GM13977 (cell line): ENCODE measurements around the gene SMOC2.

Source experiments
- DNase-seq: peaks from one replicate; pipeline ENCODE4 v3.0.0; 2012; ENCODE audit warnings: low spot score
- CTCF ChIP-seq: IDR thresholded peaks from 2 replicates; pipeline ENCODE4 v1.5.1; 2012; ENCODE audit warnings: mild to moderate bottlenecking, control low read depth; ENCODE audit not compliant: insufficient read depth; ENCODE audit errors: extremely low read depth, missing control alignments
- in situ Hi-C: fragments of 300-500 bp; cut with MboI; formaldehyde crosslinking; loops from one replicate; pipeline ENCODE4 v1.12.0; 2022; ENCODE audit warnings: low sequenced_read_pairs, low pct_unique_long_range_greater_than_20kb, mixed read lengths, inconsistent platforms; ENCODE audit not compliant: unreplicated experiment

SMOC2 gene

DNA sequence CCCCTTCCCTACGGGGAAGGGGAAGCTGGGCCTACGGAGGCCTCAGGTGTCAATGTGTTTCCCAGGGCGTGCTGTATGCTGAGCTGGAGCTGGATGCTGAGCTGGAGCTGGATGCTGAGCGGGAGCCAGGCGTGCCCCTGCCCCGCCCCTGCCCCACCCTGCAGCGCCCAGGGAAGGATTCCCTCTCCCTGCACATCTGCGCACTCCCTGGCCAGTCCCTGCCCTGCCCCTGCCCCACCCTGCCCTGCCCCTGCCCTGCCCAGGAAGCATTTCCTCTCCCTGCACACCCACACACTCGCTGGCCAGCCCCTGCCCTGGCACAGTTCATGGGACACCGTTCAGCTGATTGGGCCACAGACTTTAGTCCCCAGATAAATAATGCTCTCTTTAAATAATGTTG lies 196.8 kb downstream of the SMOC2 start:
- in situ Hi-C loops, result no loop called here
- no peak for TF ChIP-seq CTCF
- no peak for DNase-seq

GRCh38 chr6:168638468-168639271 lies 197.7 kb downstream of the SMOC2 start:
- TF ChIP-seq CTCF, result no peak
- in situ Hi-C loops, result no loop called here
- DNase-seq, result no peak

- TF ChIP-seq CTCF, result no peak
- DNase-seq, result no peak
- in situ Hi-C loops, result no loop called here
Observed at GRCh38 chr6:168640181-168640580, 199.2 kb downstream of the SMOC2 start.

- in situ Hi-C loops, result no loop called here
- TF ChIP-seq CTCF, result no peak
- DNase-seq, result no peak
Observed at GRCh38 chr6:168640768-168641167, 199.8 kb downstream of the SMOC2 start.

DNA sequence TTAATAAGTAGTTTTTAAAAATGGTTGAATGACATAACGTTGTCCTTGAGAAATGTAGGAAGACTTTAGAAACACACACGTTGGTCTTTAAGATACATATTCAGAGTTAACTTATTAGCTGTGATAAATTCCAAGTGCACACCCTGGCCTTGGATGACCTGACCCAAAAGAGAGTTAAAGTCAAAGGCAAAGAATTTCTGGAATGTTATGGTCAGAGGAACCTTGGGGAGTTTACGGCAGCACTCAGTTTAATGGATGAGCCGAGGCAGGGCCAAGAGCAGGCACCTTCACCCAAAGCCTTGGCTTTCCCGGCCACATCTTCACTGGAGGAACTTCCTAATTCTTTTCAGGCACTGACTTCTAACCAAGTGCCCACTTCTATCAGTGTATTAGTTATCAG lies 200.5 kb downstream of the SMOC2 start:
- no peak for DNase-seq
- TF ChIP-seq CTCF, result no peak
- in situ Hi-C loops, result no loop called here

DNA sequence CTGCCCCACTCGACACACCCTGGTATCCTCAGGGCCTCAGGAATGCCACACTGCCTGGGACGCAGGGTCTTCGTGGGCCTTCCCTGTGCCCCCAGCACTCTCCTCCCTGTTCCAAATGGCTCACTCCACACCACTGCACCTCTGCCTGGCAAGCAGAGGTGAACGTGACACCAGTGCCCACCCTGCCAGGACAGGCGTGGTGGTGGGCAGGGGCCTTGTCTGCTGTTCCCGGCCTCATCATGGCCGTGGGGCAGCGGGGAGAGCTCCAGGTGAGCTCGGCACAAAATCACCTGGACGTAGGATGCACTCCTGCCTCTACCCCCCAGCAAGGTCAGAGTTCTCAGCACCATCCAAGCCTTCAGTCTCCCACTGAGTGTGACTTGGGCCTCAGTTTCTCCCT lies 202.4 kb downstream of the SMOC2 start:
- no peak for DNase-seq
- in situ Hi-C loops, result no loop called here
- TF ChIP-seq CTCF, result no peak

GRCh38 chr6:168645326-168645725 lies 204.3 kb downstream of the SMOC2 start:
- in situ Hi-C loops, result no loop called here
- TF ChIP-seq CTCF, result no peak
- DNase-seq, result no peak
